Activated CD4-positive, alpha-beta memory T cell treated with anti-CD3 and anti-CD28 coated beads, Interleukin-2, amount 10 ng/mL, durations not matched to agents 7 days and 5 days (primary cell): ENCODE data around the gene EPHB1. TPM values are rescaled to one million over a fixed set of nuclear protein-coding genes. Genes with fewer than 3 reads are reported as not detected.

Experiments used
- CTCF ChIA-PET: fragments of 350-600 bp; sonication (Branson Sonifier 250); formaldehyde crosslinking; loops from one replicate; lab custom pipeline; 2021; ENCODE audit warnings: antibody characterized with exemption, inconsistent platforms; lab: Charles Lee
- POLR2A ChIA-PET: fragments of 350-600 bp; sonication (Branson Sonifier 250); formaldehyde crosslinking; loops from one replicate; lab custom pipeline; 2021; ENCODE audit warnings: antibody characterized with exemption; lab: Charles Lee
- DNase-seq: peaks from one replicate; pipeline ENCODE4 v3.0.0-alpha.2; 2020
- H3K27ac Mint-ChIP-seq: one replicate; pipeline ENCODE4 v1.8.0; 2021; ENCODE audit warnings: mild to moderate bottlenecking, mixed read lengths
- H3K27me3 Mint-ChIP-seq: one replicate; pipeline ENCODE4 v1.8.0; 2021; ENCODE audit warnings: mixed read lengths
- H3K36me3 Mint-ChIP-seq: one replicate; pipeline ENCODE4 v1.8.0; 2021; ENCODE audit warnings: low read depth, mixed read lengths
- H3K4me1 Mint-ChIP-seq: one replicate; pipeline ENCODE4 v1.8.0; 2021; ENCODE audit warnings: mixed read lengths
- H3K4me3 Mint-ChIP-seq: one replicate; pipeline ENCODE4 v1.8.0; 2021; ENCODE audit warnings: mild to moderate bottlenecking, mixed read lengths
- H3K9me3 Mint-ChIP-seq: one replicate; pipeline ENCODE4 v1.8.0; 2021; ENCODE audit warnings: mixed read lengths
- total RNA-seq, 2 experiments: library from RNA; stranded (reverse); gene quantifications; one replicate each; pipeline ENCODE4 v1.2.3, GENCODE V29; 2021

Gene EPHB1
- total RNA-seq, 2 experiments from 2014 or later, result 0.80 to 1.2 TPM

- POLR2A ChIA-PET, result no interaction called here
- peaks cover 17% of the 10 kb centered on the region for H3K27me3 Mint-ChIP-seq
- peaks cover 8% of the 10 kb centered on the region for H3K4me1 Mint-ChIP-seq
- no peak for DNase-seq
- no peaks in the 10 kb centered on the region for H3K36me3 Mint-ChIP-seq
- CTCF ChIA-PET, result no interaction called here
- H3K27ac Mint-ChIP-seq, result no peak overlapping the region
- H3K4me3 Mint-ChIP-seq, result no peak overlapping the region
- no peaks in the 10 kb centered on the region for H3K9me3 Mint-ChIP-seq
Measured at GRCh38 chr3:134901461-134901860, 106.4 kb downstream of the EPHB1 start.

GRCh38 chr3:134903837-134904236 lies 108.8 kb downstream of the EPHB1 start:
- ChIA-PET POLR2A (no interaction called here), CTCF (no interaction called here)
- Mint-ChIP-seq H3K4me1 (peaks cover 8% of the 10 kb centered on the region), H3K27me3 (peaks cover 17% of the 10 kb centered on the region), H3K27ac (no peak overlapping the region), H3K36me3 (no peaks in the 10 kb centered on the region), H3K4me3 (no peak overlapping the region), H3K9me3 (no peaks in the 10 kb centered on the region)
- DNase-seq, result no peak

- H3K4me1 Mint-ChIP-seq, result peaks cover 8% of the 10 kb centered on the region
Measured at GRCh38 chr3:134904241-134904771, 109.2 kb downstream of the EPHB1 start.

GRCh38 chr3:134904776-134905646 lies 110.0 kb downstream of the EPHB1 start:
- Mint-ChIP-seq H3K4me1 (peaks cover 8% of the 10 kb centered on the region), H3K36me3 (no peaks in the 10 kb centered on the region), H3K9me3 (no peaks in the 10 kb centered on the region), H3K27ac (no peak overlapping the region), H3K27me3 (peaks cover 17% of the 10 kb centered on the region), H3K4me3 (no peak overlapping the region)
- no peak for DNase-seq
- CTCF ChIA-PET, result no interaction called here
- POLR2A ChIA-PET, result no interaction called here

More at GRCh38 chr3:134904241-134904771, 109.2 kb downstream of the EPHB1 start:
- DNase-seq, result peak; percentile 25
- Mint-ChIP-seq H3K4me3 (no peak overlapping the region), H3K36me3 (no peaks in the 10 kb centered on the region), H3K9me3 (no peaks in the 10 kb centered on the region), H3K27me3 (peaks cover 17% of the 10 kb centered on the region), H3K27ac (no peak overlapping the region)
- ChIA-PET POLR2A (no interaction called here), CTCF (no interaction called here)

DNA sequence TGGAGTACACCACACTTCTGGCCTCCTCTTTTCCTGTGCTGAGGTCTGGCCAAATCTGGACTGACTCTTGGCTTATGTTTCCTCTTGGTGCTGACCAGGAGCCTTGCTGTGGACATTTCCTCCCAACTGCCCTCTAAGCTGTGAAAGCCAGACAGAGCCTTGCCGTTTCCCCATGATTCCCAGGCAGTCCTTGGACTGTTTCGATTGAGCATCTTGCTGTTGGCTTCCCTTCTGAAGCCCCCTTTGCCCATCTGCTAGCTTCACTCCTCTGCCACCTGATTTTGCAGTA lies 110.5 kb downstream of the EPHB1 start:
- DNase-seq, result no peak
- Mint-ChIP-seq H3K9me3 (no peaks in the 10 kb centered on the region), H3K4me1 (peaks cover 8% of the 10 kb centered on the region), H3K27me3 (peaks cover 15% of the 10 kb centered on the region), H3K4me3 (no peak overlapping the region), H3K27ac (no peak overlapping the region), H3K36me3 (no peaks in the 10 kb centered on the region)
- ChIA-PET POLR2A (no interaction called here), CTCF (no interaction called here)

DNA sequence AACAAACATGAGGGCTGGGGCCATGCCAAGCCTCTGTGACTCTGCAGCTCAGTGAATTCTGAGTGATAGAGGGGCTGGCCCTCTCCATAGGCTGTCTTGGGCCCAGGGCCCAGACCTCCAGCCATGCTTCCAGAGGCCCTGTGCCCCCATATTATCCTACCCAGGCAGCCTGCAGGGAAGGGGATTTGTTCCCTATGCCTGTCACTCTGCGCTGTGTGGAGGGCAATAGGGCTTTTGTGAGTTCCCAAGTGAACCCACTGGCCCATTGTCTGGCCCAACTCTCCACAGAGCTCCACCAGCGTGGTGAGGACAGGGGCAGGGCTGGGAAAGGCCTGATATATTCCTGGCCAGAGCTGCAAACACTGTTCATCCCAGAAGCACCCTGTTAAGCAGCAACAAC lies 113.2 kb downstream of the EPHB1 start:
- Mint-ChIP-seq H3K27me3 (peaks cover 8% of the 10 kb centered on the region), H3K4me3 (no peak overlapping the region), H3K27ac (no peak overlapping the region), H3K9me3 (no peaks in the 10 kb centered on the region), H3K4me1 (peaks cover 8% of the 10 kb centered on the region), H3K36me3 (no peaks in the 10 kb centered on the region)
- ChIA-PET POLR2A (no interaction called here), CTCF (no interaction called here)
- no peak for DNase-seq

- CTCF ChIA-PET, result no interaction called here
- POLR2A ChIA-PET, result no interaction called here
- Mint-ChIP-seq H3K9me3 (no peaks in the 10 kb centered on the region), H3K4me3 (no peak overlapping the region), H3K36me3 (no peaks in the 10 kb centered on the region), H3K27me3 (no peaks in the 10 kb centered on the region), H3K27ac (no peak overlapping the region), H3K4me1 (no peaks in the 10 kb centered on the region)
- no peak for DNase-seq
Measured at GRCh38 chr3:134910026-134910425, 115.0 kb downstream of the EPHB1 start.

- Mint-ChIP-seq H3K27me3 (no peaks in the 10 kb centered on the region), H3K4me3 (no peak overlapping the region), H3K9me3 (no peaks in the 10 kb centered on the region), H3K36me3 (no peaks in the 10 kb centered on the region), H3K27ac (no peak overlapping the region), H3K4me1 (no peaks in the 10 kb centered on the region)
- ChIA-PET POLR2A (no interaction called here), CTCF (no interaction called here)
- DNase-seq, result no peak
Measured at GRCh38 chr3:134911586-134912548, 116.8 kb downstream of the EPHB1 start.

DNA sequence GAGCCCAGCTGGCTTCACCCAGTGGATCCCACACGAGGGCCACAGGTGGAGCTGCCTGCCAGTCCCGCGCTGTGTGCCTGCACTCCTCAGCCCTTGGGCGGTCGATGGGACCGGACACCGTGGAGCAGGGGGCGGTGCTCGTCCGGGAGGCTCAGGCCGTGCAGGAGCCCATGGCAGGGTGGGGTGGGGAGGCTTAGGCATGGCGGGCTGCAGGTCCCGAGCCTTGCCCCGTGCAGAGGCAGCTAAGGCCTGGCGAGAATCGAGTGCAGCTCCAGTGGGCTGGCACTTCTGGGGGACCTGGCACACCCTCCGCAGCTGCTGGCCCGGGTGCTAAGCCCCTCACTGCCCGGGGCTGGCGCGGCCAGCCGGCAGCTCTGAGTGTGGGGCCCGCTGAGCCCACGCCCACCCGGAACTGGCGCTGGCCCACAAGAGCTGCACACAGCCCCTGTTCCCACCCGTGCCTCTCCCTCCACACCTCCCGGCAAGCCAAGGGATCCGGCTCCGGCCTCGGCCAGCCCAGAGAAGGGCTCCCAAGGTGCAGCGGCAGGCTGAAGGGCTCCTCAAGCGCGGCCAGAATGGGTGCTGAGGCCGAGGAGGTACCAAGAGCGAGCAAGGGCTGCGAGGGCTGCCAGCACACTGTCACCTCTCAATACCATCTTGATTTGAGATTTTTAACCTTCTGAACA lies 121.4 kb downstream of the EPHB1 start:
- CTCF ChIA-PET, result no interaction called here
- peaks cover 4% of the 10 kb centered on the region for H3K4me1 Mint-ChIP-seq
- DNase-seq, result no peak
- H3K9me3 Mint-ChIP-seq, result no peaks in the 10 kb centered on the region
- no peak overlapping the region for H3K4me3 Mint-ChIP-seq
- H3K36me3 Mint-ChIP-seq, result no peaks in the 10 kb centered on the region
- no peaks in the 10 kb centered on the region for H3K27me3 Mint-ChIP-seq
- POLR2A ChIA-PET, result no interaction called here
- no peak overlapping the region for H3K27ac Mint-ChIP-seq

DNA sequence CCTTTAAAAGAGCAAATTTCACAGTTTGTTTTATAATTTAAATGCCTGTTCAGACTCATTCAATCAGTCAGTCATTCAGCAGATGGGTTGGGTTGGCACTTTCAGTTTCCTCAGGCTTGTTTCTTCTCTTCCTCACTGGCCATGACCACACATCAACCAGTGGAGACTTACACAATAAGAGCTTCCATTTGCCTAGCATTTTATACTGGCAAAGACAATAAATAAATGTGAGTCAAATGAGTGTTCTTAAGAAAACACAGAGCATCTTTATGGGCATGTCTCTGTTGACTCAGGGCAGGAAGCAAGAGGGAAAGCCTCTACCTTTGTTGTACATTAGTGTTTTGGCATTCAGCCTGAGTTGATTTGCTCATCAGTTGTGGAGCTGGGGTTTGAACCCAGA lies 122.6 kb downstream of the EPHB1 start:
- Mint-ChIP-seq H3K4me1 (peaks cover 4% of the 10 kb centered on the region), H3K9me3 (no peaks in the 10 kb centered on the region), H3K27me3 (no peaks in the 10 kb centered on the region), H3K36me3 (no peaks in the 10 kb centered on the region), H3K27ac (no peak overlapping the region), H3K4me3 (no peak overlapping the region)
- no peak for DNase-seq
- CTCF ChIA-PET, result no interaction called here
- POLR2A ChIA-PET, result no interaction called here

DNA sequence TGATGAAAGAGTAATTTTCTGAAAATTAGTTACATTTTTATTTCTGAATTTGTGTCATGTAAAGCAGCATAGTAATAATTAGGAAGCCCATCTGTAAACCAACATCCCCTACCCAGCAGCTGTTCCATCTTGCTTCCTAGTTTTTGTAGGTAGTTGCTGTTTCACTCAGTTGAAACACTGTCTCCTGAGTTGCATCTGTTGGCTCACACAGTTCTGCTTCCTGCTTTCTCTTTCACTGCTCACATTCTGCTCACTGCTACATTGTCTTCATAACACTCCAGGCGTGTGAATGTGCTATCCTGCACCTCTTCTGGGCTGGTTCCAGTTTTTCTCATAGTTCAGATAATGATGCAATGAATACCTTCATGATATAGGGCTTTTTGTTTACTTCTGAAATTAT lies 123.4 kb downstream of the EPHB1 start:
- Mint-ChIP-seq H3K4me1 (peaks cover 4% of the 10 kb centered on the region), H3K9me3 (no peaks in the 10 kb centered on the region), H3K27ac (no peak overlapping the region), H3K27me3 (no peaks in the 10 kb centered on the region), H3K36me3 (no peaks in the 10 kb centered on the region), H3K4me3 (no peak overlapping the region)
- POLR2A ChIA-PET, result no interaction called here
- CTCF ChIA-PET, result no interaction called here
- DNase-seq, result no peak

DNA sequence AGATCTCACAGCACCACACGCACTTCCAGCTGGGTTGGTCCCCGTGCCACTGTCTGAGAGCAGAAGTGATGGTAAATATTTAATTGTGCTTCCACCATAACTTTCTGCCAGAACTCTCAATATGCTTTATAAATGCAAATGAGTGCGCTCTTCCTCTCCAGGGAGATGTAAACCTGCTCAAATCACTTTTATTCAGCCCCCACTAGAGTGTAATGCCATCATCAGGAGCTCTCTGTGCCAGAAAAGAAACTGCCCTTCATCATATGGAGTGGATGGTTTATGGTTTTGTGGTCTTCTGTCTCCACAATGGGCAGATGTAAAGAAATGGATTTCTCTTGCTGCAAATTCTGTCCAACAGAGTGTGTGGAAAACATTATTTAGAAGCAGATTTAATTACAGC lies 127.0 kb downstream of the EPHB1 start:
- Mint-ChIP-seq H3K27me3 (peaks cover 7% of the 10 kb centered on the region), H3K36me3 (no peaks in the 10 kb centered on the region), H3K4me1 (peaks cover 4% of the 10 kb centered on the region), H3K27ac (no peak overlapping the region), H3K9me3 (peaks cover 3% of the 10 kb centered on the region), H3K4me3 (no peak overlapping the region)
- POLR2A ChIA-PET, result no interaction called here
- CTCF ChIA-PET, result no interaction called here
- no peak for DNase-seq

DNA sequence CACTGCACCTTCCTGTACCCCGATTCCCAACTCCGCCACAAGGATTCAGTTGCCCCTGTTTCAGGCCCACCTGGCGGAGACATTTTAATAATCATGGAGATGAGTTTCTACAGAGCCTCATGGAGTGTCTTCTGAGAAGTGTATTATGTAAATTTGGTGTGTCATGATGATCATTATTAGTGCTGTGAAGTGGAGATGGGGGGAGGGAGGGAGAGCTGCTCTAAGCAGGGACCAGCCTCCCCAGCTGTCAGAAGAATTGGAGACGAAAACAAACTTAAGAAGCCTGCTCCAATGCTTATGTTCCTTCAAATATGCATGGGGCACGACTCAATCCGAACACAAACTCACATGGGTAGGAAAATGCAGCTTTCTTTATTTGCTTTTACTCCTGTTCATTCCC lies 127.8 kb downstream of the EPHB1 start:
- Mint-ChIP-seq H3K4me3 (no peak overlapping the region), H3K36me3 (no peaks in the 10 kb centered on the region), H3K4me1 (peaks cover 4% of the 10 kb centered on the region), H3K27ac (no peak overlapping the region), H3K27me3 (peaks cover 7% of the 10 kb centered on the region), H3K9me3 (peaks cover 3% of the 10 kb centered on the region)
- no peak for DNase-seq
- CTCF ChIA-PET, result no interaction called here
- POLR2A ChIA-PET, result no interaction called here
